ENCODE data around the gene DCST2. TPM values are rescaled to one million over a fixed set of nuclear protein-coding genes. Genes with fewer than 3 reads are reported as not detected.
A peak's percentile ranks its signal among the peaks of the same experiment; 100 is the strongest.

Gene DCST2
- total and polyA plus RNA-seq, 7 experiments from 2014 or later, result 0.22 to 3.3 (median 2.4) TPM; not detected in 2

- POLR2A ChIA-PET, result interaction anchor here (0.7 to 1.6 kb wide), 4 partner anchors 8 to 31 kb away, joined by 3 to 4 read pairs (median 4); partner anchors contain the start of gene EFNA3
- CTCF ChIA-PET, result interaction anchor here (0.6 to 3.4 kb wide), 6 partner anchors 9 to 140 kb away, joined by 3 to 25 read pairs (median 3); partner anchors contain the start of gene ADAM15
- Histone ChIP-seq H3K4me1 (ENCODE audit: control insufficient read depth in 2 of 2, insufficient read depth in 2 of 2, low read length in 2 of 2) (peaks cover 6 to 16% of the 10 kb centered on the region in 2 donors), H3K9me3 (ENCODE audit: control insufficient read depth in 2 of 3, low read length in 3 of 3) (no peaks in the 10 kb centered on the region), H3K36me3 (ENCODE audit: control insufficient read depth in 2 of 3, insufficient read depth in 3 of 3, low read length in 3 of 3) (peaks cover 0 to 21% (median 0%) of the 10 kb centered on the region in 3 experiments), H3K4me3 (ENCODE audit: low read length) (peak overlapping the region; percentile 56), H3K27me3 (ENCODE audit: control insufficient read depth in 2 of 2, insufficient read depth in 2 of 2, low read length in 2 of 2) (no peaks in the 10 kb centered on the region), H3K27ac (ENCODE audit: low read depth, low read length) (peak overlapping the region; percentile 66)
- Mint-ChIP-seq H3K27me3 (peaks cover 0 to 9% (median 0%) of the 10 kb centered on the region in 5 donors), H3K36me3 (peaks cover 0 to 11% (median 0%) of the 10 kb centered on the region in 5 donors), H3K9me3 (no peaks in the 10 kb centered on the region), H3K27ac (peak overlapping the region in 7 of 9 donors; percentile 43 to 86 (median 64)), H3K4me1 (peaks cover 17 to 50% (median 42%) of the 10 kb centered on the region in 7 donors), H3K4me3 (peak overlapping the region; percentile 53 to 77 (median 58))
- intact Hi-C loops (cut with micrococcal nuclease), result loop anchor here (1.0 kb wide), 3 partner anchors 8 to 14 kb away; partner anchors contain the start of gene EFNA4 (in 1 of the 2)
- DNase-seq (peak; percentile 64 to 85 (median 79)), ATAC-seq (peak; percentile 98)
Observed at GRCh38 chr1:155070721-155071569, 37.4 kb upstream of the DCST2 start.

- ChIA-PET POLR2A (interaction anchor here (0.7 to 1.6 kb wide), 4 partner anchors 8 to 30 kb away, joined by 3 to 4 read pairs (median 4); partner anchors contain the start of gene EFNA3), CTCF (interaction anchor here (0.6 to 3.4 kb wide), 6 partner anchors 9 to 139 kb away, joined by 3 to 25 read pairs (median 3); partner anchors contain the start of gene ADAM15)
- Histone ChIP-seq H3K4me1 (ENCODE audit: control insufficient read depth in 2 of 2, insufficient read depth in 2 of 2, low read length in 2 of 2) (peaks cover 6 to 16% of the 10 kb centered on the region in 2 donors), H3K27me3 (ENCODE audit: control insufficient read depth in 2 of 2, insufficient read depth in 2 of 2, low read length in 2 of 2) (no peaks in the 10 kb centered on the region), H3K4me3 (ENCODE audit: low read length) (peak overlapping the region; percentile 56), H3K9me3 (ENCODE audit: control insufficient read depth in 2 of 3, low read length in 3 of 3) (no peaks in the 10 kb centered on the region), H3K36me3 (ENCODE audit: control insufficient read depth in 2 of 3, insufficient read depth in 3 of 3, low read length in 3 of 3) (peaks cover 0 to 21% (median 0%) of the 10 kb centered on the region in 3 experiments), H3K27ac (ENCODE audit: low read depth, low read length) (peak overlapping the region; percentile 66)
- Mint-ChIP-seq H3K9me3 (no peaks in the 10 kb centered on the region), H3K27ac (peak overlapping the region in 3 of 9 donors; percentile 26 to 64 (median 63)), H3K27me3 (peaks cover 0 to 9% (median 0%) of the 10 kb centered on the region in 5 donors), H3K4me3 (peak overlapping the region in 8 of 10 donors; percentile 53 to 77 (median 58)), H3K4me1 (peaks cover 17 to 48% (median 42%) of the 10 kb centered on the region in 7 donors), H3K36me3 (peaks cover 0 to 11% (median 0%) of the 10 kb centered on the region in 5 donors)
- no peak for ATAC-seq
- DNase-seq, result no peak
- intact Hi-C loops (cut with micrococcal nuclease), result no loop called here
Observed at GRCh38 chr1:155070158-155070621, 36.6 kb upstream of the DCST2 start.

DNA sequence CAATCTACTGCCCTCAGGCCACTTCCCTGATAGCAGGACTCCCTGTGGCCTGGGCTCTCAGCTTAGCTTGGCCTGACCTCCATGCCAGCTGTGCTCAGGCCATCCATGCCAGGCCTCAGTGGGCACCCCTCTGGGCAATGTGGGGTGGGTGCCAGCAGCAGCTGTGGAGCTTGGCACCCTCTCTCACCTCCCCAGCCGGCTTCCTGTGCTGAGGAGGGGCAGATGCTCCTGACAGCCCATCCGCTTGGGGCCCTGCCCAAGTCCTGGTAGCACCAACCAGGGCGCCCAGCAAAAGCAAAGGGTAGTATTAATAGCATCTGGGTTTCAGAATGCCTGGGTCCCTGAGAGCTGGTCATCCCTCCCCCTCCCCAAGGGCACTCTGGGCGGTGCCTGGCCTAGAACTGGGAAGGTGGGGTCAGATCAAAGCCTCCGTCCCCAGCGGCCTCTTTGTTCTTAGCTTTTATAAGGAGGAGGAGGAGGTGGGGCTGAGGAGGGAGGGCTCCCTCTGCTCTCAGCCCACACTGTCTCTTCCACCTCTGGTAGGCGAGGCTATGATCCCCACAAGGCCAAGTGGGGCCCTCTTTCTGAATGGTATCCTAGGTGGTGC lies 36.1 kb upstream of the DCST2 start:
- ChIA-PET POLR2A (interaction anchor here (0.7 to 1.6 kb wide), 2 partner anchors 9 to 58 kb away, joined by 3 to 4 read pairs; partner anchors contain the start of genes EFNA1 and EFNA3), CTCF (interaction anchor here (1.2 to 3.4 kb wide), 2 partner anchors 15 to 20 kb away, joined by 4 to 25 read pairs; no protein-coding TSS in a partner anchor)

GRCh38 chr1:155068599-155068998 lies 35.0 kb upstream of the DCST2 start:
- H3K27ac Mint-ChIP-seq, result peak overlapping the region in 2 of 9 donors; percentile 58 to 81
- Histone ChIP-seq H3K36me3 (ENCODE audit: control insufficient read depth in 2 of 3, insufficient read depth in 3 of 3, low read length in 3 of 3) (peaks cover 0 to 21% (median 0%) of the 10 kb centered on the region in 3 experiments), H3K27me3 (ENCODE audit: control insufficient read depth in 2 of 2, insufficient read depth in 2 of 2, low read length in 2 of 2) (no peaks in the 10 kb centered on the region)

More for the DNA sequence above, 36.1 kb upstream of the DCST2 start:
- Mint-ChIP-seq H3K27me3 (peaks cover 0 to 9% (median 0%) of the 10 kb centered on the region in 5 donors), H3K4me3 (peak overlapping the region in 1 of 10 donors; percentile 77), H3K27ac (no peak overlapping the region), H3K36me3 (peaks cover 0 to 11% (median 0%) of the 10 kb centered on the region in 5 donors), H3K4me1 (peaks cover 21 to 51% (median 46%) of the 10 kb centered on the region in 7 donors), H3K9me3 (no peaks in the 10 kb centered on the region)
- peaks cover 0 to 21% (median 0%) of the 10 kb centered on the region in 3 experiments for H3K36me3 ChIP-seq (ENCODE audit: control insufficient read depth in 2 of 3, insufficient read depth in 3 of 3, low read length in 3 of 3)
- no peak overlapping the region for H3K27ac ChIP-seq (ENCODE audit: low read depth, low read length)
- H3K4me1 ChIP-seq (ENCODE audit: control insufficient read depth in 2 of 2, insufficient read depth in 2 of 2, low read length in 2 of 2), result peaks cover 8 to 16% of the 10 kb centered on the region in 2 donors
- H3K4me3 ChIP-seq (ENCODE audit: low read length), result no peak overlapping the region
- intact Hi-C loops (cut with micrococcal nuclease), result loop anchor here (10.0 kb wide), 2 partner anchors 405 to 745 kb away; partner anchors contain the start of genes AQP10 (in 1 of the 2) and ATP8B2 (in 1 of the 2)
- no peaks in the 10 kb centered on the region for H3K9me3 ChIP-seq (ENCODE audit: control insufficient read depth in 2 of 3, low read length in 3 of 3)
- no peak for ATAC-seq
- DNase-seq, result no peak
- no peaks in the 10 kb centered on the region for H3K27me3 ChIP-seq (ENCODE audit: control insufficient read depth in 2 of 2, insufficient read depth in 2 of 2, low read length in 2 of 2)

GRCh38 chr1:155066777-155067176 lies 33.2 kb upstream of the DCST2 start:
- no peak overlapping the region for H3K27ac Mint-ChIP-seq
- no peaks in the 10 kb centered on the region for H3K9me3 Mint-ChIP-seq
- H3K4me1 ChIP-seq (ENCODE audit: control insufficient read depth in 2 of 2, insufficient read depth in 2 of 2, low read length in 2 of 2), result peaks cover 21 to 24% of the 10 kb centered on the region in 2 donors
- no peak overlapping the region for H3K27ac ChIP-seq (ENCODE audit: low read depth, low read length)
- H3K4me3 Mint-ChIP-seq, result peak overlapping the region in 1 of 10 donors; percentile 8
- no peaks in the 10 kb centered on the region for H3K9me3 ChIP-seq (ENCODE audit: control insufficient read depth in 2 of 3, low read length in 3 of 3)
- ATAC-seq, result no peak
- CTCF ChIA-PET, result interaction anchor here (8.2 to 13.9 kb wide), 2 partner anchors 11 to 18 kb away, joined by 52 to 131 read pairs; partner anchors contain the start of gene EFNA3
- DNase-seq, result no peak
- H3K36me3 Mint-ChIP-seq, result peaks cover 0 to 11% (median 0%) of the 10 kb centered on the region in 5 donors
- intact Hi-C loops (cut with micrococcal nuclease), result loop anchor here (10.0 kb wide), 2 partner anchors 402 to 742 kb away; partner anchors contain the start of genes AQP10 (in 1 of the 2) and ATP8B2 (in 1 of the 2)
- no peaks in the 10 kb centered on the region for H3K27me3 ChIP-seq (ENCODE audit: control insufficient read depth in 2 of 2, insufficient read depth in 2 of 2, low read length in 2 of 2)
- POLR2A ChIA-PET, result interaction anchor here (1.0 to 7.8 kb wide), 2 partner anchors 11 to 18 kb away, joined by 3 to 51 read pairs; no protein-coding TSS in a partner anchor
- peaks cover 0 to 21% (median 0%) of the 10 kb centered on the region in 3 experiments for H3K36me3 ChIP-seq (ENCODE audit: control insufficient read depth in 2 of 3, insufficient read depth in 3 of 3, low read length in 3 of 3)
- H3K4me1 Mint-ChIP-seq, result peaks cover 21 to 49% (median 43%) of the 10 kb centered on the region in 7 donors
- no peak overlapping the region for H3K4me3 ChIP-seq (ENCODE audit: low read length)
- peaks cover 0 to 4% (median 0%) of the 10 kb centered on the region in 5 donors for H3K27me3 Mint-ChIP-seq

More at GRCh38 chr1:155068599-155068998, 35.0 kb upstream of the DCST2 start:
- ChIA-PET CTCF (interaction anchor here (0.8 to 13.9 kb wide), 3 partner anchors 9 to 23 kb away, joined by 3 to 131 read pairs (median 5); no protein-coding TSS in a partner anchor), POLR2A (interaction anchor here (0.8 to 7.8 kb wide), 2 partner anchors 13 to 16 kb away, joined by 3 to 51 read pairs; no protein-coding TSS in a partner anchor)
- no peaks in the 10 kb centered on the region for H3K9me3 Mint-ChIP-seq
- ATAC-seq (no peak), DNase-seq (no peak)
- H3K4me3 Mint-ChIP-seq, result peak overlapping the region in 3 of 10 donors; percentile 7 to 36 (median 17)
- H3K4me1 Mint-ChIP-seq, result peaks cover 24 to 49% (median 45%) of the 10 kb centered on the region in 7 donors
- H3K27me3 Mint-ChIP-seq, result peaks cover 0 to 9% (median 0%) of the 10 kb centered on the region in 5 donors
- H3K27ac ChIP-seq (ENCODE audit: low read depth, low read length), result no peak overlapping the region
- no peak overlapping the region for H3K4me3 ChIP-seq (ENCODE audit: low read length)
- peaks cover 0 to 11% (median 0%) of the 10 kb centered on the region in 5 donors for H3K36me3 Mint-ChIP-seq
- H3K4me1 ChIP-seq (ENCODE audit: control insufficient read depth in 2 of 2, insufficient read depth in 2 of 2, low read length in 2 of 2), result peaks cover 12 to 18% of the 10 kb centered on the region in 2 donors
- intact Hi-C loops (cut with micrococcal nuclease), result loop anchor here (10.0 kb wide), 2 partner anchors 404 to 744 kb away; partner anchors contain the start of genes AQP10 (in 1 of the 2) and ATP8B2 (in 1 of the 2)
- H3K9me3 ChIP-seq (ENCODE audit: control insufficient read depth in 2 of 3, low read length in 3 of 3), result no peaks in the 10 kb centered on the region

Measured in naive thymus-derived CD4-positive, alpha-beta T cell (primary cell).